WTC11 (cell line): Measurements from ENCODE around the gene SAXO2.

Experiments
- CREB1 ChIP-seq: sonication (generic); formaldehyde crosslinking; IDR thresholded peaks from 2 replicates; pipeline ENCODE4 v1.8.0; 2023; ENCODE audit warnings: mild to moderate bottlenecking, missing genetic modification reagents
- CREM ChIP-seq: sonication (generic); formaldehyde crosslinking; IDR thresholded peaks from 2 replicates; pipeline ENCODE4 v1.8.1; 2022; ENCODE audit warnings: mild to moderate bottlenecking, missing genetic modification reagents, moderate library complexity
- SMAD3 ChIP-seq: sonication (generic); formaldehyde crosslinking; IDR thresholded peaks from 2 replicates; pipeline ENCODE4 v1.8.0; 2022; ENCODE audit warnings: missing genetic modification reagents, mild to moderate bottlenecking, borderline replicate concordance
- TEAD4 ChIP-seq: sonication (generic); formaldehyde crosslinking; IDR thresholded peaks from 2 replicates; pipeline ENCODE4 v1.8.0; 2022; ENCODE audit warnings: mild to moderate bottlenecking, missing genetic modification reagents
- TF ChIP-seq, protein P1 (sequence below): sonication (generic); formaldehyde crosslinking; IDR thresholded peaks from 2 replicates; pipeline ENCODE4 v1.8.0; 2022; ENCODE audit warnings: mild to moderate bottlenecking, missing genetic modification reagents

- no peak for TF ChIP-seq TEAD4 (CRISPR knock-in tag)
- no peak for TF ChIP-seq SMAD3 (CRISPR knock-in tag)
- TF ChIP-seq, protein P1, sequence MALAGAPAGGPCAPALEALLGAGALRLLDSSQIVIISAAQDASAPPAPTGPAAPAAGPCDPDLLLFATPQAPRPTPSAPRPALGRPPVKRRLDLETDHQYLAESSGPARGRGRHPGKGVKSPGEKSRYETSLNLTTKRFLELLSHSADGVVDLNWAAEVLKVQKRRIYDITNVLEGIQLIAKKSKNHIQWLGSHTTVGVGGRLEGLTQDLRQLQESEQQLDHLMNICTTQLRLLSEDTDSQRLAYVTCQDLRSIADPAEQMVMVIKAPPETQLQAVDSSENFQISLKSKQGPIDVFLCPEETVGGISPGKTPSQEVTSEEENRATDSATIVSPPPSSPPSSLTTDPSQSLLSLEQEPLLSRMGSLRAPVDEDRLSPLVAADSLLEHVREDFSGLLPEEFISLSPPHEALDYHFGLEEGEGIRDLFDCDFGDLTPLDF (CRISPR knock-in tag), result no peak
- no peak for TF ChIP-seq CREB1
- no peak for TF ChIP-seq CREM (CRISPR knock-in tag)
Measured at GRCh38 chr15:82239685-82240391, 22.8 kb upstream of the SAXO2 start.
